Keratinocyte (primary cell): Measurements from ENCODE around the gene RPP30. TPM values are rescaled to one million over a fixed set of nuclear protein-coding genes. Genes with fewer than 3 reads are reported as not detected.

ENCODE experiments used
- DNase-seq: peaks from one replicate; pipeline ENCODE4 v3.0.0-alpha.2; 2011; ENCODE audit warnings: low read depth, missing footprints, low spot score
- FAIRE-seq: peaks from 2 replicates; lab custom pipeline; 2011; peaks lifted over from hg19 to GRCh38; lab: Jason Lieb, UNC
- H2AFZ ChIP-seq: 2 replicates; pipeline ENCODE4 v1.6.0; 2012; ENCODE audit warnings: low read length, control low read depth, inconsistent platforms; ENCODE audit not compliant: control insufficient read depth
- H3K27ac ChIP-seq: 2 replicates; pipeline ENCODE4 v1.5.1; 2011; ENCODE audit warnings: low read length; ENCODE audit not compliant: control insufficient read depth, insufficient read depth
- H3K27me3 ChIP-seq: 3 replicates; pipeline ENCODE4 v1.6.0; 2011; ENCODE audit warnings: low read length; ENCODE audit not compliant: control insufficient read depth, insufficient read depth; ENCODE audit errors: extremely low read depth
- H3K36me3 ChIP-seq, 2 experiments: 2 replicates in 1 of 2; 3 replicates in 1 of 2; pipeline ENCODE4 v1.5.1; 2011; ENCODE audit warnings: low read length in 2 of 2, mild to moderate bottlenecking in 1 of 2; ENCODE audit not compliant: control insufficient read depth in 2 of 2, insufficient read depth in 2 of 2; ENCODE audit errors: extremely low read depth in 1 of 2
- H3K4me1 ChIP-seq: 3 replicates; pipeline ENCODE4 v1.5.1; 2011; ENCODE audit warnings: low read length; ENCODE audit not compliant: control insufficient read depth, insufficient read depth; ENCODE audit errors: extremely low read depth
- H3K4me2 ChIP-seq: 3 replicates; pipeline ENCODE4 v1.6.0; 2011; ENCODE audit warnings: low read depth, low read length; ENCODE audit not compliant: control insufficient read depth, insufficient read depth; ENCODE audit errors: extremely low read depth
- H3K4me3 ChIP-seq, 3 experiments: fragments of 200-600 bp in 1 of 3; sonication (generic) in 1 of 3; 2 replicates in 2 of 3; 3 replicates in 1 of 3; pipeline ENCODE4 v1.5.1; 2011 to 2016; ENCODE audit warnings: low read length in 3 of 3, mild to moderate bottlenecking in 3 of 3, control low read depth in 2 of 3, inconsistent platforms in 1 of 3, low read depth in 1 of 3, mixed read lengths in 1 of 3, mixed run types in 1 of 3, moderate library complexity in 1 of 3; ENCODE audit not compliant: control insufficient read depth in 2 of 3, insufficient read depth in 2 of 3; ENCODE audit errors: extremely low read depth in 1 of 3
- H3K79me2 ChIP-seq: 2 replicates; pipeline ENCODE4 v1.6.0; 2012; ENCODE audit warnings: low read length; ENCODE audit not compliant: control insufficient read depth, insufficient read depth
- H3K9ac ChIP-seq: 3 replicates; pipeline ENCODE4 v1.6.0; 2011; ENCODE audit warnings: low read length; ENCODE audit not compliant: control insufficient read depth, insufficient read depth; ENCODE audit errors: extremely low read depth
- H3K9me1 ChIP-seq: 3 replicates; pipeline ENCODE4 v1.6.0; 2011; ENCODE audit warnings: low read length; ENCODE audit not compliant: control insufficient read depth, insufficient read depth; ENCODE audit errors: extremely low read depth
- H3K9me3 ChIP-seq: 2 replicates; pipeline ENCODE4 v1.5.1; 2012; ENCODE audit warnings: low read depth, low read length; ENCODE audit not compliant: control insufficient read depth
- H4K20me1 ChIP-seq: 3 replicates; pipeline ENCODE4 v1.6.0; 2011; ENCODE audit warnings: low read length; ENCODE audit not compliant: control insufficient read depth, insufficient read depth; ENCODE audit errors: extremely low read depth
- EZH2 ChIP-seq: IDR thresholded peaks from one replicate; pipeline ENCODE4 v1.6.1; 2012; ENCODE audit warnings: inconsistent platforms, mild to moderate bottlenecking, low read length, moderate library complexity
- dilution Hi-C: fragments of 300-500 bp; cut with MboI; formaldehyde crosslinking; loops from one replicate; pipeline ENCODE4 v1.7.0; 2020; ENCODE audit warnings: low sequenced_read_pairs; ENCODE audit not compliant: extremely low pct_ligation_motif_present
- polyA plus RNA-seq, 5 experiments: library from polyadenylated mRNA; depleted of rRNA in 3 of 5; stranded (reverse) in 3 of 5; stranded (forward) in 1 of 5; unstranded in 1 of 5; fragments of >200 nt; gene quantifications; 1 replicate in 1 of 5; 2 replicates in 3 of 5; 3 replicates in 1 of 5; pipeline versions ENCODE4 v1.2.1 to v1.2.3, GENCODE V29; 2011 to 2012; ENCODE audit warnings: missing spikeins in 2 of 5, low read depth in 1 of 5, low replicate concordance in 1 of 5
- TF ChIP-seq, protein P1 (sequence below), 3 experiments: IDR thresholded peaks in 1 of 3; conservative IDR thresholded peaks in 1 of 3; optimal IDR thresholded peaks in 1 of 3; 2 replicates in 2 of 3; 3 replicates in 1 of 3; pipeline versions ENCODE3 to v1.5.1; 2011; ENCODE audit warnings: low read length in 3 of 3, mild to moderate bottlenecking in 3 of 3, moderate library complexity in 2 of 3, control low read depth in 1 of 3, inconsistent platforms in 1 of 3; ENCODE audit not compliant: insufficient read depth in 2 of 3; ENCODE audit errors: extremely low read depth in 1 of 3

Gene RPP30
- polyA plus RNA-seq, 1 donor (not counting 4 experiments of a cell fraction or from before 2014, with no cell fraction given): 48.6 TPM

DNA sequence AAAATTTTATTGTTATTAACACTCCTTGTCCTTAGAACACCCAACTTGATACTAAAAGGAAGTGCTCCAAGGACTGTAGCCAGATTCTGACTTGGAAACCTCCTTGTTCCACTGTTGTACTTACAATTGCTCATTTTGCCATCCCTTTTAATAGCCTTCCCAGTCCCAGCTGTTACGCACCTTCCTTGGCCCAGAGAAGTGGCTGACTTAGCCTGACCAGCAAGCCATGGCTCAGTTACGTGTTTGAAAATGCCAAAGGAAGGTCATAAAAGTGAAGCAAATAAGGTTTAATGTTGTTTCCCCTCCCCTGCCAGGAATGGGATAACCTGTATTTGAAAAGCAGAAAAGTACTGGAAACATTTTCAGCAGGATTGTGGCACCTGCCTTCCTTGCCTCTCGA lies 52.8 kb downstream of the RPP30 start:
- no peak for DNase-seq
- Histone ChIP-seq H3K27ac (no peak overlapping the region), H3K4me2 (no peak overlapping the region), H4K20me1 (no peaks in the 10 kb centered on the region), H3K79me2 (no peaks in the 10 kb centered on the region), H3K4me1 (peaks cover 6% of the 10 kb centered on the region), H3K9me3 (no peaks in the 10 kb centered on the region), H3K36me3 (no peaks in the 10 kb centered on the region), H3K9me1 (no peaks in the 10 kb centered on the region), H2AFZ (no peak overlapping the region), H3K9ac (no peak overlapping the region), H3K4me3 (no peak overlapping the region), H3K27me3 (no peaks in the 10 kb centered on the region)
- TF ChIP-seq EZH2: no peak
- TF ChIP-seq, protein P1, sequence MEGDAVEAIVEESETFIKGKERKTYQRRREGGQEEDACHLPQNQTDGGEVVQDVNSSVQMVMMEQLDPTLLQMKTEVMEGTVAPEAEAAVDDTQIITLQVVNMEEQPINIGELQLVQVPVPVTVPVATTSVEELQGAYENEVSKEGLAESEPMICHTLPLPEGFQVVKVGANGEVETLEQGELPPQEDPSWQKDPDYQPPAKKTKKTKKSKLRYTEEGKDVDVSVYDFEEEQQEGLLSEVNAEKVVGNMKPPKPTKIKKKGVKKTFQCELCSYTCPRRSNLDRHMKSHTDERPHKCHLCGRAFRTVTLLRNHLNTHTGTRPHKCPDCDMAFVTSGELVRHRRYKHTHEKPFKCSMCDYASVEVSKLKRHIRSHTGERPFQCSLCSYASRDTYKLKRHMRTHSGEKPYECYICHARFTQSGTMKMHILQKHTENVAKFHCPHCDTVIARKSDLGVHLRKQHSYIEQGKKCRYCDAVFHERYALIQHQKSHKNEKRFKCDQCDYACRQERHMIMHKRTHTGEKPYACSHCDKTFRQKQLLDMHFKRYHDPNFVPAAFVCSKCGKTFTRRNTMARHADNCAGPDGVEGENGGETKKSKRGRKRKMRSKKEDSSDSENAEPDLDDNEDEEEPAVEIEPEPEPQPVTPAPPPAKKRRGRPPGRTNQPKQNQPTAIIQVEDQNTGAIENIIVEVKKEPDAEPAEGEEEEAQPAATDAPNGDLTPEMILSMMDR (optimal IDR thresholded peaks at IDR 0.05 in 1 of 3, IDR thresholded peaks at IDR 0.05 in 1 of 3, conservative IDR thresholded peaks at IDR 0.05 in 1 of 3; ENCODE audit: extremely low read depth in 1 of 3, insufficient read depth in 2 of 3, low read length in 3 of 3): no peak
- dilution Hi-C loops: no loop called here
- no peak for FAIRE-seq

DNA sequence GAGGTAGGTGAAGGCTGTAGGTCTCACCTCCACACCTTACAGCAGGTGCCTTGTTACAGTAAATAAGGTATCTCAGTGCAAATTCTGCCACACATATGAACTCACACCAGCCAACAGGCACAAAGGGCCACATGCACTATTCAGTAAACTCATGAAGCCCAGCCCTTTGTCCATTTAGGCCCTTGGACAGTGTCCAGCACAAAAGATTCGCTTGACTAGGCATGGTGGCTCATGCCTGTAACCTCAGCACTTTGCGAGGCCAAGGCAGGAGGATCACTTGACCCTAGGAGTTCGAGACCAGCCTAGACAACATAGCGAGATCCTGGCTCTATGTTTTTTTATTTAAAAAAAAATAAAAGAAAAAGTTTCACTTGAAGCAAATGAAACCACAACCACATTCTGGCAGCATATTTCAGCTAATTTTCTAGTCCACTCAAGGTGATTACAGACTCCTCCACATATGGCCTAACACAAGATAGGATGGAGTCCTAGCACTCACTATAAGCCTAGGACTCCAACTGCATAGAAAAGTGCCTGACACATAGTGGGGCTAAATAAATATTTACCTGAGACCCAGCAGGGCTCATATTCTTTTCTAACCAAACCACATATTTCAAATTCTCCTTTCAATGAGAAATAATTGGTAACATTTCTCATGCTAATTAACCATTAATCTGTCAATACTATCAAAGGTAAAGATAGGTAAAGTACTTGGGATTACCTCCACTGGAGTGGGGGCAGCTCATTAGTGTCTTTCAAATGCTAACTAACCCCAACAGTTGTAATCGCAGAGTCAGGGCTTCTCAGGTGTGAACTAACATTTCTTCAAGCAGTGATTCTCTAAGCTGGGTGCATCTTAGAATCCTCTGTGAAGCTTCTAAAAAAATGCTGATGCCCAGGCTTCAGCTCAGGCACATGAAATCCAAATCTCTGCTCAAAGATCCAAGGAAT lies 53.6 kb downstream of the RPP30 start:
- H3K4me1 ChIP-seq: peaks cover 11% of the 10 kb centered on the region
- no peak overlapping the region for H2AFZ ChIP-seq
- H3K79me2 ChIP-seq: no peaks in the 10 kb centered on the region
- H3K9me1 ChIP-seq: no peaks in the 10 kb centered on the region
- H3K27ac ChIP-seq: no peak overlapping the region
- TF ChIP-seq, protein P1 (optimal IDR thresholded peaks at IDR 0.05 in 1 of 3, IDR thresholded peaks at IDR 0.05 in 1 of 3, conservative IDR thresholded peaks at IDR 0.05 in 1 of 3; ENCODE audit: extremely low read depth in 1 of 3, insufficient read depth in 2 of 3, low read length in 3 of 3): no peak
- TF ChIP-seq EZH2: no peak
- no peaks in the 10 kb centered on the region for H3K9me3 ChIP-seq
- no peak overlapping the region for H3K4me3 ChIP-seq
- H3K27me3 ChIP-seq: no peaks in the 10 kb centered on the region
- FAIRE-seq (no peak), DNase-seq (no peak)
- H3K36me3 ChIP-seq: no peaks in the 10 kb centered on the region
- H3K9ac ChIP-seq: no peak overlapping the region
- dilution Hi-C loops: no loop called here
- H4K20me1 ChIP-seq: no peaks in the 10 kb centered on the region
- H3K4me2 ChIP-seq: no peak overlapping the region
